Measurements from ENCODE around the gene ANGPTL2.

ANGPTL2 gene

DNA sequence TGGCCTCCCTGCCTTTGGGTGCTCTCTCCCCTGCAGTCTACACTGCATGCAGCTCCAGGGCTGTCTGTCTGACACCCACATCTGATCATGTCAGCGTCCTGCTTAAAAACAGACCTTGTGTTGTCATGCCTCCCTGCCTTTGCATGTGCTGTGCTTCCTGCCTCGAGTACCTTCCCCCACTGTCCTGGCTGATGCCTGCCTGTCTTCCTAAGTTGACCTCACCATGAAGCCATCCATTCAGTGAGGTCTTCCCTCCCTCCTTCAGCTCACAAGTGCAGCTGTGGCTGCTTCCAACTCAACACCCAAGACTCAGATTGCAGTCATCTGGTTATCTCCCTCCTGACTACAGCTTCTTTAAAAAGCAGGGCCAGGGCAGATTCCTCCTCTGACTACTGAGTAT, 5.5 kb downstream of the ANGPTL2 start:
- DNase-seq (ENCODE audit: low spot score), result no peak

DNA sequence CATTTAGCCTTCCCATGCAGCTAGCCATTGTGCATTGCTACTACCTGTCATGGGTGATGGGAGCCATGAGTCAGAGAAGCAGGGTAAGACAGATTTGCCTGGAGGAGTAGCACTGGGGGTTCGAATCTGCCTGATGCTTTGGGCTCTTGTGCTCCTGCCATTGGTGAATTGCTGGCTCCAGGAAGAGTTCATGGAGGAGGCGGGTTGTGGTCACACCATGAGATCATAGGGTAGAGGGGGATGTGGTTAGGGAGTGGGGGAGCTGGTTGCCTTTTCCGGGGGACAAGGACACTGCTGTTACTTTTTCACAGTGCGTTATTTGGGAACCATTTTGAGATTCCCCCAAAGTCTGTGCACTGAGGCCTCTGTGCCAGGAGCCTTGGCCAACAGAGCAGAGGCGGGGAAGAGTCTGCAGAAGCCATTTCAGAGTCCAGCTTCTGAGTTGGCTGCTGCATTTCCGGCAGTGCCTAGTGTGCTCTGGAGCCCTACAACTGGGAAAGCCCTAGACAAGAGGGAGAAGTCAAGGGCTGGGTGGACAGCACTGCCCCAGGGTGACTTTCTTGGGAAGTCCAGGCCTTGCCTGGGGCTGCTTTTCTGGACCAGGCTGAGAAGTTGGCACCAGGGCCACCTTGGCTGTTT, 6.2 kb downstream of the ANGPTL2 start:
- DNase-seq (ENCODE audit: low spot score), result no peak

DNA sequence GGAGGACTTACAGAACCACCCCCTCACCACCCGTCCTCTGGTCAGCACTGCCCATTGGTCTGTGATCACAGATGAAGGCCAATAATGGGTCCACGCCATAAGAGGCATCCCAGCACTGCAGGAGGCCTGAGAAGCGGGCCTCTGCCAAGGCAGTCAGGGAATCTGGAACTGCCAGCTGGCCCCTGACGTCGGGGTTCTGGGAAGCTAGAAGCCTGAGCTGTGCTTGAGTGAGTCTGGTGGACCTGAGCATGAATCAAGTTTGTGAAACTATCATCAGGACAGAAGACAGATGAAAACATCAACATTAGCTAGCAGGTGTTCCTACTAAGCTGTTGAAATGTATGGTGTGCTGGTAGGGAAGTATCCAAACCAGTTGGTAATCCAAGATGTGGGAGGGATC, 7.8 kb downstream of the ANGPTL2 start:
- no peak for DNase-seq (ENCODE audit: low spot score)

DNA sequence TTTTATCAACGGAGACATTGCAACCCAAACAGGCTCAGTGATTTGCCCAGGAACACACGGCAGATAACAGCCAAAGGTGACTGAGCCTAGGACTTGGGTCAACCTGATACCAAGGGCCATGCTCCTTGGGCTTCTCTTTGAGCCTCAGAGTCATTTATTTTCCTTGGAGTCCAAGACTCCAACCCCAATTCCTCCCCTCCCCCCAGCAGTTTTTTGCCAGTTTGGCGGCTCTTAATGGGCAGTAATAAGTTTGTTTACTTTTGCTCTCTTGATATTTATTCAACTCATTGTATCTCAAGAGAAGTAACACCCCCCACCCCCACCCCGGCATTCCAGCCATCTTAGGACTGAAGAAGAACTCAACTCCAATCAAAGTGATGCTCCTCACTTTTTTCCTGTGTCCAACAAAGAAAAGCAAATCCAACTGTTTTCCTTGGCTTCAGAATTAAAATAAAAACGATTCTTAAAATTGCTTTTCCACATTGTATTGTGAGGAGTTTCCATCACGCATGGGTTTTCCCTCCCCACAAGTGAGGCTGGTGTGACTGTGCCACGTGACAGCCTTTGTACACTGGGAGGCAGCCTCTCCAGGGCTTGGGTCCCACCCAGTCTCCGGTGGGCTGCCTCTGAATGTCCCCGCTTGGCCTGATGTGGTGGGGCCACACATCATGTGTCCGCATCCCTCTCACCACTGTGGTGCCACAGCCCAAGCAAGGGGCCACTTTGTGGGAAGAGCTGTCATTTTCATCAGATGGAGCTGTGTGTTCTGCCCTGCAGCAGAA, 9.1 kb downstream of the ANGPTL2 start:
- no peak for DNase-seq (ENCODE audit: low spot score)

DNA sequence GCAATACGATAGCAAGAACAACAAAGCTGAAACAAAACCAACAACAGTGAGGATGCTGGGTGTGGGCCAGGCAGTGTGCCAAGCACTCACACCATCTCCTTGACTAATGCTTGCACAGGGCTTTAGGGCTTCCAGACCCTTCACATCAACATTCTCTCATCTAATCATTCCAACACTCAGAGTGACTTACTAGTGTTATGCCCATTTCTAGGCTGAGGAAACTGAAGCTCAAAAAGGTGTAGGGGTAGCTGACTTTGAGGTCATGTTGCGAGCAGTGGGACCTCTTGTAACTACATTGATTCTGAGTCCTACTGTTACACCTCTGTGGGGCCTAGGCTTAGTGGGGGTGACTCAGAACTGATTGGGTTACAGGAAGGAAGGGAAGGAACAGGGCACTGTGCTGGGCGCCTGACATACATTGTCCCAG, 9.7 kb downstream of the ANGPTL2 start:
- no peak for DNase-seq (ENCODE audit: low spot score)

DNA sequence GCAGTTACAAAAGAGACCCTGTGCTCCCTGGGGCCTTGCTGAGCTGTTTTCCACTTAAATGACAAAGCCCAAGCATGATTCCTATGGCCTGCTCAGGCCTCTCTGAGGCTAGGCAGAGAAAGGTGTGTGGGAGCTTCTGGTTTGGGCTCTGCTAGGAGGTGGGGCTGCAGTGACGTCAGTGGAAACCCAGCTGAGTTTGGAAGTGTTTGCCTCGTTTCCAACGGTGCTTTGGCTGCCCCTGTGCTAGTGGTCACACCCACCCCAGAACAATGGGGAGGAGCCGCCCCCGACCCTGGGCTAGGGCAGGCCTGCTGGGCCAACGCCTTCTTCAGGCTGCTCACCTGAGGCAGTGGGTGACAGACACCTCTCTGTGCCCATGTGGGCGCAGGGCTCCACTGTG, 10.4 kb downstream of the ANGPTL2 start:
- DNase-seq (ENCODE audit: low spot score), result no peak

DNA sequence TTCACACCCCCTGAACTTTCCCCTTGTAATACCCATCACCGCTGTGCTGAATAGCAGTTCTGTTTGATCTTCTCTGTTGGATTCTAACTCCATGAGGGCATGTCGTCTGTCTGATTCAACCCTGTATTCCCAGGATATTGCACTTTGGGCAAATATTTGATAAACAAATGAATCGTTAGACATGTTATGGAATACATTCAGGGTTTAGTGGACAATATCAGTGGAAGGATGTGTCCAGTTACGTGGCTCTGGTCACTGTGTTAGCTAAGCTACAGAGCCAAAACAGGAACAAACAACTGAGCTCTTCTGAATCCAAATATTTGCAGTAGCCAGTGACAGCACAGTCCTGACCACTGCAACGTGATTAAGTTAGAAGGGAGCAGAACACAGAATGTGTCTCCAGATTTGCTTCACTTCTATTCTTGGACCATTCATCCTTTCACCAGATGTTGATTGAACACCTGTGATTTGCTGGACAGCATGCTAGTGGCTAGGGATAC, 13.2 kb downstream of the ANGPTL2 start:
- DNase-seq (ENCODE audit: low spot score), result no peak

DNA sequence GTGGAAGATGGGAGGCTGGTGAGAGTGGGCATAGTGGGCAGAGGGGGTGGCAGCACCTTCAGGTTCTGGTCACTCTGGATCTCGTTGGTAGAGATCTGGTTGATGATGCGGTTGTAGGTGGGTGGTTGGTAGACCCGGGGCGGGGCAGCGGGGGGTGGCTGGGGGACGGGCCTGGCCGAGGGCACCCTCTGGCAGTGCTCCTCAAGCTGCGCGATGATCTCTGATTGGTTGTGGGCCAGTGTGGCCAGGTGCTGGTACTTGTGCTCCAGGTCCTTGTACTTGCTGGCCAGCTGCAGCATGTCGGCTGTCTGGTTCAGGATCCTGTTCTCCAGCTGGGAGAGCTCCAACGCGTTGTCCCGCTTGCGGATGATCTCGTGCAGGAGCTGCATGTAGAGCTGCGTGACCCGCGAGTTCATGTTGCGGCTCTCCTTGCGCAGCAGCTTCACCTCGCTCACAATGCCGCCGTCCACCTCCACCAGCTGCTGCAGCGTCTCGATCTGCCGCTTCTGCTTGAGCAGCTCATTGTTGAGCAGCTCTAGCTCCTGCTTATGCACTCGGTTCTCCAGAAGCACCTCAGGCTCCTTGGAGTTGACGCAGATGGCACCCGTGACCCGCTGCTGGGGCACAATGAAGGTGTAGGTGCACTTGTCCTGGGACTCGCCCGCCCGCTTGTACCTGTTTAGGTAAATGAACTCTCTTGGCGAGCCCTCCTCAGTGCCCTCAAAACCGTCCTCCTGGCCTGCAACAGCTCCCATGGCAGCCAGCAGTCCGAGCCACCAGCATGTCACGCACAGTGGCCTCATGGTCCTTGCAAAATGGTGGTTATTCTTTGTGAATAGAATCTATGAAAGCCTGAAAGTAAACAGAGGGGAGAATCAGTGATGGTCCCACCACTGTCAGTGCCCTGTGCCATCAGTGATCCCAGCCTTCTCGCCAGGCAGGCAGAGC, 14.2 kb downstream of the ANGPTL2 start:
- DNase-seq (ENCODE audit: low spot score), result no peak

DNA sequence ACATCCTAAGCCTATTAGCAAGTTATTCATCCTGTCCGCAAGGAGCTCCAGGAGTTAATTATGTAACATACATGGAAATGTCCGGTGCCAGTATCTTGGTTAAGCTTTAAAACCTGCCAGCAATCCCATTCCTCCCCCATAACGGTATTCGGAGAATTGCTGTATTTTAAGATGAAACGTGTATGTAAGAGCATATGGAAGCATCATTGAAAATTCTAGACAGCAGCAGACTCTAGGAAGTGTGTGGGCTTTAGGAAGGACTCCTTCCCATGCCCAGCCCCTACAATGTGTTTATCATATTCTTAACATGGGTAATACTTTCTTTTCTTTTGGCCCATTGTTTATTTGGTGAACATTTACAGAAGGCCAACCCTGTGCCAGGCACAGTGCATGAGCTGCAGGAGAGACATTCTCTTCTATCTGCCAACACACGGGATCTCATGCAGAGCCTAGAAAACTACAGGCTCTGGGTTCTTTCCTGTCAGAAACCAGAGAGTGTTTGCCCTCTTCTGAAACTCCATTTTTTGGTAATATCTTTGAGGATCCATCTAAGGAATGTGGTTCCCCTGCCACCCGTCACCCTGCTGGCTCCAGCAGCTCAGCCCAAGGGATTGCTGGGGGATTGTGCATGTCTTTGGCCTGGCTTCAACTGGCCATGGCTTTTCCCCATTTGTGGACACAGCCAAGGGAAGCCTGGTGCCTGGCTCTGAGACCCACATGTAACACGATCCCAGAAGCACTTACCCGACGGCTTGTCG, 15.1 kb downstream of the ANGPTL2 start:
- no peak for DNase-seq (ENCODE audit: low spot score)

DNA sequence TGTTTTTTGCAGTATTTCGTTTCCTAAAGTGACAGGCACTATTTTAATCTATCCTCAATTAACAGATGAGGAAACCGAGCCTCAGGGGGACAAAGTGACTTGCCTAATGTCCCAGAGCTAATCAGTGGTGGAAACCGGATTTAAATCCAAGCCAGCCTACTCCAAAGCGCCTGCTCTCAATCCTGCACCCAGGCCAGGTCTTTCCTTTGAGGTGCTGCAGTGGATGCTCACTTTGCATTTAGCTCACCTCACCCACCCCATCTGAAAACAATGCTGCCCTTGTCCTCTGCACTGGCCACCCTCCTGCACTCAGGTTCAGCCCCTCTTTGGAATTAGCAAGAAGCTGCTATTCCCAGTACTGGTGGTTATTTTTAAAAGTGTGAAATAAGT, 16.0 kb downstream of the ANGPTL2 start:
- no peak for DNase-seq (ENCODE audit: low spot score)

DNA sequence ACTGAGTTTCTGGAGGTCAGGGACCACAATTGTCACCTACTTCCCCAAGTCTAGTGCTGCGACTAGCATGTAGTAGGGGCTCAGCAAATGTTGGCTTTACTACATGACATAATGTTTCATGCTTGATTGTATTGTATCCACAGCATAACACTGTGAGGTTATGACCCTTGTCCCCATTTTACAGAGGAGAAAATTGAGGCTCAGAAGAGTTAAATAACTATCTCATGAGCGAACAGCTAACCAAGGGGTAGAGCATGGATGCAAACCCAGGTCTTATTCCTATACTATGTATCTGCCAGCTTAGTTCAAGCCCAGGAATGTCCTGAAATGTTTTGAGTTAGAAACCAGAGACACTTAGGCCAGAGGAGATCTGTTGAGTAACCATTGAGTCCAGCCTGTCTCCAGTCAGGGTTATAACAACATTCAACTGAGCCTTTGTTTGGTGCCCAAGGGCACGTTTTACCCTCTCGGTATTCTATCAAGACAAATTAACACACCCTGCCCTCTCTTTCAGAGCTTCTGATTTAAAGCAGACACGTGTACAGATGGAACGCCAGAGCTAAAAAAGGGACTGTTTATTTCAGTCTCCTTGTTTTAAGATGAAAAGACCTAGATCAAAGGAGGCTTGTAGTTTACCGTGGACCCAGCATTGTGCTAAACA, 16.5 kb downstream of the ANGPTL2 start:
- DNase-seq (ENCODE audit: low spot score), result no peak

DNA sequence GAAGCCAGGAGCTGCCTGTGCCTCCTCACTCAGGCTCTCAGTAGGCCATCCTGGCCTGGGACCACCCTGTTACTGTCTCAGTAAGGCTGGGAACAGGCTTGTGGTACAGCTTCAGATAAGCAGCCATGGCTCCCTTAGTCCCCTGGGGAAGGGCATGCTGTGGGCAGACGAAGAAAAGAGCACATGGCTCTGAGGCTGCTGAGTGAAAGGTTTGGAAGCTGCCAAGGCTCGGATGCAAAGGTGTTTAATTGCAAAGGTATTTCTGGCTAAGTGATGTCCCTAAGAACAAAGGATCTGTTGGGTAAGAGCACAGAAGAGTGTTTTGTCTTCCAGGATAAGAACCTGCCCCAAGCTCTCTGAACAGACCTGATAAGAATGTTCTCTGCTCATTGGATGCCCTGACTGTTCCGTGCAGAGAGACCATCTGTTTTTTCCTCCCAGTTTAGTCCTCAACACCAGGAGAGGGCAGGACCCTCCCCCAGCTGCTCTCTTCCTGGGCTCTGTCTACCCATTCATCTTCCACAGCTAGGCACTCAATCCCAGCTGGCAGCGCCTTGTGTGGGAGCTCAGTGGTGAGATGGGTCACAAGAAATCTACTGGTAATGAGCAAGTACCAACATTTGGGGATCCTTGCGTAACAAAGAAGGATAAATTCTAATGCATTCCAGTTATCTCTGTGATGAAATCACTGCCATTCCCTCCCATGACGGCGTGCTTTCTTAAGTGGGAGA, 17.7 kb downstream of the ANGPTL2 start:
- DNase-seq (ENCODE audit: low spot score), result no peak

DNA sequence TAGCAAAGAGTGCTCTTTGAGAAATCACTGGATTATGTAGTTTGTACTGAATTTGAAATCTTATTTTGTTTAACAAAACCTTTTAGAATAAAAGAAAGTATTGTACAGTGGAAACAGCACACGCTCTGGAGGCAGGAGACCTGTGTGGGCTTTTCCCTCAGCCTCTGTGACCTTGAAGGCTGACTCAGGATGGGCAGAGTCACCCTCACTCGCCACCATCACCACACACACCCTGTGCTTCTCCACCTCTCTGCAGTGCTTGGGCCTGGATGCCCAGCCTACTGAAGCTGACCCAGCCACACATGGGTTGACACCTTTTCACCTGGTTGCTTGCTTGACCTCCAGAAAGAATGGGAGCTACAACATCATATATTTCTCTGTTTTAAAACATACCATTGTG, 19.6 kb downstream of the ANGPTL2 start:
- DNase-seq (ENCODE audit: low spot score), result no peak

DNA sequence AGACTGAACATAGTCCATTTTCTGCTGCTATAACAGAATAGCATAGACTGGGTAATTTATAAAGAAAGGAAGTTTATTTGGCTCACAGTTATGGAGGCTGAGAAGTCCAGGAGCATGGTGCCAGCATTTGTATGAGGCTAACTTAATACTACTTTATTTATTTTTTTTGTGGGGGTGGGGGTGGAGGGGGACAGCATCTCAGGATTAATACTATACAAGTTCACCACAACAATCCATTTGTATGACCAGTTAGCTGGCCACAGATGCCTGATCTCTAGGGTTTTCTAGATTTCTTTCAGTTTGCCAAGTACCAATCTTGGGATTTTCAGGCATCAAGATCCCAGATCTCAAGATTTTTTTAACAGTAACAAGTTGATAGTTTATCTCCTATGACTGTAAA, 20.3 kb downstream of the ANGPTL2 start:
- DNase-seq (ENCODE audit: low spot score), result no peak

DNA sequence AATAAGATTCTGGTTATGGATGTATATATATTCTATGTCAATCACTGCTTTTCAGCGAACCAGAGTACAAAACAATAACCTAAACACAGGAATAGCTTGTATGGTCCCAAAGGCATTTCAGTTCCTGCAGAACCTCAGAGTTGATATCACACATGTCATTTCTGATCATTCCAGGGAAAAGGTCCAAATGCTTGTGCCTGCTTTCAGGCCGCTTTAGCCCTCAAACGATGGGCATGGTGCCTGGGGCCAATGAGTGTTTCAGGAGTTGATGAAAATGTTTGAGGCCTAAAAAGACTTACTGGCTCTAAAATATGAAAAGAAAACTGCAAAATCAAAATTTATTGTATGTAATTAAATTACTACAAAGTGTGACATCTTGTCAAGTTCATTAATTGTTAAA, 22.8 kb downstream of the ANGPTL2 start:
- no peak for DNase-seq (ENCODE audit: low spot score)

DNA sequence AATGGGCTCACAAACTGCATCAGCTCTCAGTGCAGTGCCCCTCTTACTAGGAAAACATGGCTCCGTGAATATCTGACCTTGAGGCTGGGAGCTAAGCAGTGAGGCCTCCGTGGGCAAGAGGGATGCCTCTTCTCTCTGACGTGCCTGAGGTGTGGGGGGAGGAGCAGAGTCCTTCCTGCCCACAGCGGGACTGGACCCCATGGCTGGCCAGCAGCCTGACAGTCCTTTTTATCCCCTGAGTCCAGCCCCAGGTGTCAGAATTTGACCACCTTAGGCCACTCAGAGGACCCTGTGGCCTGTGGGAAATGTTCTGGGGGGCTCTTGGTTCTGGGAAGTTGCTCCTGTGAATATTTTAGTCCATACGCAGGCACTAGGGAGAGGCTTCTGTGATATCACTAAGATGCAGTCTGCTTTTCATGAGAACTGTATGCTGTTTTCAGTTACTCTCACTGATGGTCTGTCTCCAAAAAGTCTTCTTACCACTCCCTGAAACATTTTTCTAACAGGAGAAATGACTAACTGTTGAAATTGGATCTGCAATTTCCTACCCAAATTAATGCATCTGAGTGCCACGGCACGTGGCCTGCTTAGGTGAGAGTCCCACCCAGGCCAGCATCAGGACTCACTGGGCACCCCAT, 23.4 kb downstream of the ANGPTL2 start:
- DNase-seq (ENCODE audit: low spot score), result no peak

DNA sequence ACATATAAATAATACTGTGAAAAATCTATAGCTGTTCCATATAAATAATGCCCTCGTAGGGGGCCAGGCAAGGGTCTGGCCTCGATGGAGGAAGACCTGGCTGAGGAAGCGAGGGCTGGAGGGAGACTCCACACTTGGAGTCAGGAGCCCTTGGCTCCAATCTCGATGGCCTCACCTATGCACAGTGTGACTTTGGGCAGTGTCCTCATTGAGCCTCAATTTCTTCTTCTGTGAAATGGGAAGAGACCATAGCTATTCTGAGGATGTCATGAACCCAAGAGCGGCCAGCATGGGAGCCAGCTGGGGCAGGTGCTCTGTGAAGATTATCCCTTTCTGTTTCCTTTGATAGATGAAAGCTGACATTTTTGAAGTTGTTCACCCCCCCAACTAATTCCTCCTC, 24.8 kb downstream of the ANGPTL2 start:
- no peak for DNase-seq (ENCODE audit: low spot score)

DNA sequence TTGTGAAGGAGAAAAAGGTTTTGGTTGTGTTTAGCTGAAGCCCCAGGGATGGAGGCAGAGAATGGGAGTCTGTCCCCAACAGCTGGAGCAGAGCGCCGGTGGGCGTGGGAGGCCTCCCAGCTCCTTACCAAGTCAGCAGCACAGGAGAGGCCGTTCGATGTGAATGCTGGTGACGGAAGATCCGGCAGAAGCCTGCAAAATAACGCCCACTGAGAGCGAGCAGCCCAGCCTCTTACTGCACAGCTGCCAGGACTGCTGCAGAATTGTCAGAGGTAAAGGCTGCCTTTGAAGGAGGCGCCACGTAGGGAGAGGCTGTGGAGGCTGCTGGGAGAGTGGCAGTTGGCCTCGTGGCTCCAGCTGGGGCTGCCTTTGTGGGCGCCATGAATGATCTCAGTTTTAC, 26.2 kb downstream of the ANGPTL2 start:
- no peak for DNase-seq (ENCODE audit: low spot score)

DNA sequence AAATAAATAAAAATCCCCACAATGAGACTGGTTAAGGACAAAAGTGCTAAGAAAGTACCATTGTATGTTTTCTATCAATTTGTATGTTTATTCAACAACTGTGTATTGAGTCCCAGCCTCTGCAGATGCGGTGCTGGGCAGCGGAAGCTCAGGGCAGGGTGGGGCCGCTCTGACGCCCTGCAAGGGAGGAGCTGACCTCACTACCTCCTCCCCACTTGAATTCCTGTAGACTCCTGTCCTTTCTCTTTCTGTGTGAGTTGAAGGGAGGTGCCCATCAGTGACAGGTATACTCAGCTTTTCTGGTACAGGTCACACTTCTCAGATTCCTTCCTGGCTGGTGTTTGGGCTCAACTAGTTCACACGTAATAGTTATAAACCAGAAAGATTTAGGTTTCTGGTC, 27.0 kb downstream of the ANGPTL2 start:
- DNase-seq (ENCODE audit: low spot score), result no peak
